OCI-LY7 (cell line): ENCODE measurements around the gene EARS2. TPM values are rescaled to one million over a fixed set of nuclear protein-coding genes. Genes with fewer than 3 reads are reported as not detected.
"Not testable (repeated sequence)": the region's sequence is repeated elsewhere in the genome, so short reads cannot be mapped to it uniquely, and the experiment has no call there.

Experiments used
- BruUV-seq: library from RNA; stranded (reverse); fragments of 400-500 nt; replicated peaks from 2 replicates; lab custom pipeline; 2021; lab: Mats Ljungman, UMichigan
- CTCF ChIA-PET: fragments of 300-600 bp; sonication (Branson Sonifier 250); formaldehyde crosslinking; loops from one replicate; lab custom pipeline; 2022; ENCODE audit warnings: antibody characterized with exemption; ENCODE audit not compliant: unreplicated experiment; lab: Charles Lee
- POLR2A ChIA-PET: fragments of 300-600 bp; sonication (Branson Sonifier 250); formaldehyde crosslinking; loops from one replicate; lab custom pipeline; 2022; ENCODE audit warnings: antibody characterized with exemption; lab: Charles Lee
- DNase-seq: peaks from one replicate; pipeline ENCODE4 v3.0.0-alpha.2; 2015; ENCODE audit warnings: low spot score
- H2AFZ ChIP-seq: fragments of 200-600 bp; sonication (generic), shearing (Covaris generic); 2 replicates; pipeline ENCODE4 v1.6.1; 2014; ENCODE audit warnings: mild to moderate bottlenecking, antibody characterized with exemption, low read length, moderate library complexity
- H3K27ac ChIP-seq: fragments of 200-600 bp; sonication (generic); 2 replicates; pipeline ENCODE4 v1.5.1; 2014; ENCODE audit warnings: mixed run types, low read depth, mild to moderate bottlenecking, moderate library complexity, low read length, inconsistent platforms; ENCODE audit not compliant: poor library complexity, severe bottlenecking
- H3K36me3 ChIP-seq: fragments of 200-600 bp; sonication (generic); 2 replicates; pipeline ENCODE4 v1.6.1; 2014; ENCODE audit warnings: mild to moderate bottlenecking, antibody characterized with exemption, low read length, moderate library complexity, mixed read lengths; ENCODE audit not compliant: insufficient read depth
- H3K4me1 ChIP-seq: fragments of 200-600 bp; sonication (generic); 2 replicates; pipeline ENCODE4 v1.5.1; 2014; ENCODE audit warnings: mild to moderate bottlenecking, low read length; ENCODE audit not compliant: insufficient read depth, poor library complexity, severe bottlenecking
- H3K4me2 ChIP-seq: fragments of 200-600 bp; sonication (generic); 2 replicates; pipeline ENCODE4 v1.6.1; 2014; ENCODE audit warnings: mild to moderate bottlenecking, low read length
- H3K4me3 ChIP-seq: fragments of 200-600 bp; sonication (generic); 2 replicates; pipeline ENCODE4 v1.5.1; 2014; ENCODE audit warnings: mild to moderate bottlenecking, low read depth, low read length; ENCODE audit not compliant: poor library complexity, severe bottlenecking
- H3K79me2 ChIP-seq: fragments of 200-600 bp; sonication (generic); 2 replicates; pipeline ENCODE4 v1.6.1; 2016; ENCODE audit warnings: low read depth, mild to moderate bottlenecking, low read length, moderate library complexity, mixed read lengths; ENCODE audit not compliant: insufficient read depth
- H3K9me2 ChIP-seq: fragments of 200-600 bp; sonication (generic); 2 replicates; pipeline ENCODE4 v1.6.1; 2016; ENCODE audit warnings: mild to moderate bottlenecking, low read length, mixed read lengths; ENCODE audit not compliant: insufficient read depth
- H3K9me3 ChIP-seq: fragments of 200-600 bp; sonication (generic); 2 replicates; pipeline ENCODE4 v1.6.1; 2014; ENCODE audit warnings: mild to moderate bottlenecking, mixed run types, low read length, mixed read lengths
- H4K20me1 ChIP-seq: fragments of 200-600 bp; sonication (generic); 2 replicates; pipeline ENCODE4 v1.6.1; 2014; ENCODE audit warnings: mild to moderate bottlenecking, antibody characterized with exemption, low read length, moderate library complexity, mixed read lengths; ENCODE audit not compliant: insufficient read depth
- EZH2phosphoT487 ChIP-seq: fragments of 200-600 bp; sonication (generic); IDR thresholded peaks from 2 replicates; pipeline ENCODE4 v1.6.1; 2018; ENCODE audit warnings: low read depth, borderline replicate concordance, mild to moderate bottlenecking, mixed run types, antibody characterized with exemption, low read length, moderate library complexity, mixed read lengths
- intact Hi-C: fragments of 100-400 bp; cut with micrococcal nuclease; formaldehyde crosslinking; loops from one replicate; pipeline ENCODE4 v1.10.0; 2022; ENCODE audit not compliant: unreplicated experiment
- total RNA-seq, 2 experiments: library from RNA; depleted of rRNA in 1 of 2; stranded (reverse); fragments of >200 nt in 1 of 2; shearing (Covaris generic) in 1 of 2; gene quantifications; 2 replicates each; pipeline ENCODE4 v1.2.3, GENCODE V29; 2014 to 2022
- TF ChIP-seq, protein P1 (sequence below): fragments of 200-600 bp; sonication (generic); conservative IDR thresholded peaks from 2 replicates; pipeline ENCODE4 v1.5.1; 2014; ENCODE audit warnings: mild to moderate bottlenecking, antibody characterized with exemption, low read length, moderate library complexity, mixed read lengths

The EARS2 gene
- total RNA-seq, 2 experiments from 2014 or later: 38.5 to 42.1 TPM

DNA sequence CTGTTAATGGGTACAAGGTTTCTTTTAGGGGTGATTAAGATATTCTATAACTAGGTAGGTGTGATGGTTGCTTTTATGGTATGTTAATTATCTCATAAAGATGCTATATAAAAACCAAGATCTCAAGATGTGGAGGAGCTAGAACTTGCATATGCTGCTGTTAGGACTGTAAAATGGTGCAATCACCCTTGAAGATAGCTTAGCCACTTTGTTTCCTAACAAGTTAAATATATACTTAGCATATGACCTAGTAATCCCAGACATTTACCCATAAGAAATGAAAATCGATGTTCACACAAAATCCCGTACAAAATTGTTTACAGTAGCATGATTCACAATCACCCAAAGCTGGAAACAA, 71.9 kb downstream of the EARS2 start:
- Histone ChIP-seq H3K9me2 (no peaks in the 10 kb centered on the region), H2AFZ (no peak overlapping the region), H3K27ac (no peak overlapping the region), H3K9me3 (no peaks in the 10 kb centered on the region), H3K79me2 (peaks cover 15% of the 10 kb centered on the region; the same call in 1 of the 2 replicates), H4K20me1 (peaks cover 5% of the 10 kb centered on the region; the same call in 1 of the 2 replicates), H3K4me2 (no peak overlapping the region), H3K4me1 (no peaks in the 10 kb centered on the region), H3K36me3 (peaks cover 100% of the 10 kb centered on the region), H3K4me3 (no peak overlapping the region)
- POLR2A ChIA-PET: no interaction called here
- TF ChIP-seq, protein P1, sequence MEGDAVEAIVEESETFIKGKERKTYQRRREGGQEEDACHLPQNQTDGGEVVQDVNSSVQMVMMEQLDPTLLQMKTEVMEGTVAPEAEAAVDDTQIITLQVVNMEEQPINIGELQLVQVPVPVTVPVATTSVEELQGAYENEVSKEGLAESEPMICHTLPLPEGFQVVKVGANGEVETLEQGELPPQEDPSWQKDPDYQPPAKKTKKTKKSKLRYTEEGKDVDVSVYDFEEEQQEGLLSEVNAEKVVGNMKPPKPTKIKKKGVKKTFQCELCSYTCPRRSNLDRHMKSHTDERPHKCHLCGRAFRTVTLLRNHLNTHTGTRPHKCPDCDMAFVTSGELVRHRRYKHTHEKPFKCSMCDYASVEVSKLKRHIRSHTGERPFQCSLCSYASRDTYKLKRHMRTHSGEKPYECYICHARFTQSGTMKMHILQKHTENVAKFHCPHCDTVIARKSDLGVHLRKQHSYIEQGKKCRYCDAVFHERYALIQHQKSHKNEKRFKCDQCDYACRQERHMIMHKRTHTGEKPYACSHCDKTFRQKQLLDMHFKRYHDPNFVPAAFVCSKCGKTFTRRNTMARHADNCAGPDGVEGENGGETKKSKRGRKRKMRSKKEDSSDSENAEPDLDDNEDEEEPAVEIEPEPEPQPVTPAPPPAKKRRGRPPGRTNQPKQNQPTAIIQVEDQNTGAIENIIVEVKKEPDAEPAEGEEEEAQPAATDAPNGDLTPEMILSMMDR: no peak
- no peak for TF ChIP-seq EZH2phosphoT487
- DNase-seq: no peak
- CTCF ChIA-PET: no interaction called here
- intact Hi-C loops: no loop called here
- no TSS peak for BruUV-seq

DNA sequence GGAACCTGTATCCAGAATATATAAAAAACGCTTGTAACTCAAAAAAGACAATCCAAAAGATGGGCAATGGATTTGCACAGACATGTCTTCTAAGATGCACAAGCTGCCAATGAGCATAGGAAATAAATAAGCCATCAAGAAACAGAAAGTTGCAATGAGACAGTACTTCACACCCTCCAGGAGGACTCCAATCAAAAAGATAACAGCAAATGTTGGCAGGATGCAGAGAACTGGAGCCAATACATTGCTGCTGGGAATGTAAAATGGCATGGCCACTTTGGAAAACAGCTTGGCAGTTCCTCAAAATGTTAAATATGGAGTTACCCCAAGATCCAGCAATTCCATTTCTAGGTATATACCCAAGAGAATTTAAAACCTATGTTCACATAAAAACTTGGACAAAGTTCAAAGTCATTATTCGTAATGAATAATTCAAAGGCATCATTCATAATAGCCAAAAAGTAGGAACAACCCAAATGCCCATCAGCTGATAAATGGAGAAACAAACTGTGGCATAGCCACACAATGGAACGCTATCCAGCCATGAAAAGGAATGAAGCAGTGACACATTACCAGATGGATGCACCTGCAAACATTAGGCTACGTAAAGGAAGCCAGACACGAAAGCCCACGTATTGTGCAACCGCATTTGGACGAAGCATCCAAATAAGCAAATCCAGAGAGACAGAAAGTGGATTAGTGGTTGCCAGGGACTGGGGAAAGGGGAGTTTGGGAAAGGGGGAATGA, 72.5 kb downstream of the EARS2 start:
- Histone ChIP-seq H3K4me2 (no peak overlapping the region), H3K9me2 (no peaks in the 10 kb centered on the region), H3K4me1 (no peaks in the 10 kb centered on the region), H3K27ac (no peak overlapping the region), H4K20me1 (peaks cover 5% of the 10 kb centered on the region; the same call in 1 of the 2 replicates), H3K79me2 (peaks cover 15% of the 10 kb centered on the region; the same call in 1 of the 2 replicates), H2AFZ (no peak overlapping the region), H3K4me3 (no peak overlapping the region), H3K36me3 (peaks cover 100% of the 10 kb centered on the region), H3K9me3 (no peaks in the 10 kb centered on the region)
- DNase-seq: no peak
- CTCF ChIA-PET: no interaction called here
- intact Hi-C loops: no loop called here
- POLR2A ChIA-PET: no interaction called here
- BruUV-seq: no TSS peak
- no peak for TF ChIP-seq EZH2phosphoT487
- TF ChIP-seq, protein P1: no peak

DNA sequence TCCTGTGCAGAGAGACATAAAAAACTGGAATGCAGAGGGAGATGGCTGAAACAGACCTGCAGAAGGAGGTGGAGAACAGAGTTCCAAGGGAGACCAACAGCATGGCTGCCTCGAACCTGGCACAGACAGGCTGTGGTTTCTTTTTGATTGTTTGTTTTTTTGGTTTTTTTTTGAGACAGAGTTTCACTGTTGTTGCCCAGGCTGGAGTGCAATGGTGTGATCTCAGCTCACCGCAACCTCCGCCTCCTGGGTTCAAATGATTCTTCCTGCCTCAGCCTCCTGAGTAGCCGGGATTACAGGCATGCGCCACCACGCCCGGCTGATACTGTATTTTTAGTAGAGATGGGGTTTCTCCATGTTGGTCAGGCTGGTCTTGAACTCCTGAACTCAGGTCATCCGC, 73.7 kb downstream of the EARS2 start:
- CTCF ChIA-PET, H4K20me1 ChIP-seq, H2AFZ ChIP-seq, H3K79me2 ChIP-seq, BruUV-seq, POLR2A ChIA-PET, H3K4me2 ChIP-seq, H3K4me1 ChIP-seq, DNase-seq, intact Hi-C loops, H3K9me3 ChIP-seq, H3K27ac ChIP-seq, H3K9me2 ChIP-seq, H3K4me3 ChIP-seq: not testable (repeated sequence)
- H3K36me3 ChIP-seq: peaks cover 100% of the 10 kb centered on the region
